Measurements from ENCODE around the gene DLG2.
"Not testable (repeated sequence)": the region's sequence is repeated elsewhere in the genome, so short reads cannot be mapped to it uniquely, and the experiment has no call there.

The DLG2 gene

GRCh38 chr11:84884836-84885235 lies 742.3 kb downstream of the DLG2 start:
- no peak for DNase-seq

GRCh38 chr11:84882056-84882455 lies 745.1 kb downstream of the DLG2 start:
- DNase-seq, result no peak

- no peak for DNase-seq
Measured at GRCh38 chr11:84871116-84871515, 756.0 kb downstream of the DLG2 start.

- DNase-seq, result no peak
Measured at GRCh38 chr11:84870486-84870885, 756.7 kb downstream of the DLG2 start.

- no peak for DNase-seq
Measured at GRCh38 chr11:84866922-84867321, 760.2 kb downstream of the DLG2 start.

- DNase-seq, result no peak
Measured at GRCh38 chr11:84865791-84866535, 761.2 kb downstream of the DLG2 start.

- no peak for DNase-seq
Measured at GRCh38 chr11:84865257-84865656, 761.9 kb downstream of the DLG2 start.

- DNase-seq, result no peak
Measured at GRCh38 chr11:84857746-84858145, 769.4 kb downstream of the DLG2 start.

GRCh38 chr11:84855508-84856245 lies 771.5 kb downstream of the DLG2 start:
- no peak for DNase-seq

- no peak for DNase-seq
Measured at GRCh38 chr11:84854498-84854880, 772.7 kb downstream of the DLG2 start.

- no peak for DNase-seq
Measured at GRCh38 chr11:84853841-84854497, 773.2 kb downstream of the DLG2 start.

GRCh38 chr11:84847842-84848241 lies 779.3 kb downstream of the DLG2 start:
- no peak for DNase-seq

- not testable (repeated sequence) for DNase-seq
Measured at GRCh38 chr11:84840201-84840600, 786.9 kb downstream of the DLG2 start.

- no peak for DNase-seq
Measured at GRCh38 chr11:84837402-84838069, 789.6 kb downstream of the DLG2 start.

GRCh38 chr11:84836371-84836770 lies 790.8 kb downstream of the DLG2 start:
- DNase-seq, result no peak

GRCh38 chr11:84833488-84834088 lies 793.6 kb downstream of the DLG2 start:
- DNase-seq, result no peak

- no peak for DNase-seq
Measured at GRCh38 chr11:84830372-84830771, 796.8 kb downstream of the DLG2 start.

GRCh38 chr11:84829162-84829561 lies 798.0 kb downstream of the DLG2 start:
- DNase-seq, result no peak

- no peak for DNase-seq
Measured at GRCh38 chr11:84828616-84829015, 798.5 kb downstream of the DLG2 start.

GRCh38 chr11:84825106-84825660 lies 802.0 kb downstream of the DLG2 start:
- peak; percentile 62 for DNase-seq

- DNase-seq, result peak; percentile 79
Measured at GRCh38 chr11:84824624-84825023, 802.5 kb downstream of the DLG2 start.

- DNase-seq, result no peak
Measured at GRCh38 chr11:84819537-84819936, 807.6 kb downstream of the DLG2 start.

- no peak for DNase-seq
Measured at GRCh38 chr11:84819128-84819527, 808.0 kb downstream of the DLG2 start.

All from MV-4-11 (cell line).